GM10266 (cell line): ENCODE results near the gene HMGCS2.

Experiments used
- DNase-seq: peaks from one replicate; pipeline ENCODE4 v3.0.0; 2012; ENCODE audit errors: extremely low spot score
- CTCF ChIP-seq: IDR thresholded peaks from 2 replicates; pipeline ENCODE4 v1.5.1; 2012; ENCODE audit warnings: mild to moderate bottlenecking, low read depth; ENCODE audit not compliant: control insufficient read depth, insufficient read depth; ENCODE audit errors: missing control alignments

HMGCS2 gene

GRCh38 chr1:119758584-119758983 lies 10.1 kb downstream of the HMGCS2 start:
- DNase-seq: no peak
- no peak for TF ChIP-seq CTCF

- TF ChIP-seq CTCF: no peak
- no peak for DNase-seq
Observed at GRCh38 chr1:119752592-119752991, 16.1 kb downstream of the HMGCS2 start.

- no peak for DNase-seq
Observed at GRCh38 chr1:119748040-119748439, 20.7 kb downstream of the HMGCS2 start.

GRCh38 chr1:119747451-119747850 lies 21.3 kb downstream of the HMGCS2 start:
- no peak for TF ChIP-seq CTCF
- DNase-seq: no peak

More at GRCh38 chr1:119748040-119748439, 20.7 kb downstream of the HMGCS2 start:
- TF ChIP-seq CTCF: no peak

GRCh38 chr1:119745034-119745433 lies 23.7 kb downstream of the HMGCS2 start:
- no peak for TF ChIP-seq CTCF
- no peak for DNase-seq

- no peak for DNase-seq
- TF ChIP-seq CTCF: no peak
Observed at GRCh38 chr1:119744598-119744942, 24.1 kb downstream of the HMGCS2 start.

- peak; percentile 71 for DNase-seq
- peak; percentile 74 for TF ChIP-seq CTCF
Observed at GRCh38 chr1:119743776-119744597, 24.7 kb downstream of the HMGCS2 start.
